NCI-H1436 treated with DMSO at 0.1 percent for 48 hours (cell line): ENCODE data around the gene EML6.

Source experiments
- DNase-seq: peaks from one replicate; lab custom pipeline; 2025; lab: John Stamatoyannopoulos, UW

Gene EML6

DNA sequence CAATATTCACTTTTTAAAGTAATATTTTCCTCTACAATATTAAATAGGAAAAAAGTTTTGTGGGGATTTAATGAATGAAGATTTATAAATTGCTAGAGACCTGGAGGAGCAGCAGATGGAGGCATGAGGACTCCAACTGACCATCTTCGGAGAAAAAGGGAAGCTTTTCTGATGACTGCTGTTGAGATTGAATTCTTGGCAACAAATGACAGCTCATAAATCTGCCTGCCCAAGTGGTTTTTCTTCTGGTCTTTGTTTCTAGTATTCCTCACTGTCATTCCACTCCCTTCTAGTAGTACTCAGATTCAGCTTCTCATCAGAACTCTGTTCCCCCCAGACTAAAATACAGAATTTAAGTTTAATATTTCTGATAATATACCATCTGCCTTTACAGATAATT is 157.0 kb downstream of the EML6 start:
- DNase-seq: no peak

DNA sequence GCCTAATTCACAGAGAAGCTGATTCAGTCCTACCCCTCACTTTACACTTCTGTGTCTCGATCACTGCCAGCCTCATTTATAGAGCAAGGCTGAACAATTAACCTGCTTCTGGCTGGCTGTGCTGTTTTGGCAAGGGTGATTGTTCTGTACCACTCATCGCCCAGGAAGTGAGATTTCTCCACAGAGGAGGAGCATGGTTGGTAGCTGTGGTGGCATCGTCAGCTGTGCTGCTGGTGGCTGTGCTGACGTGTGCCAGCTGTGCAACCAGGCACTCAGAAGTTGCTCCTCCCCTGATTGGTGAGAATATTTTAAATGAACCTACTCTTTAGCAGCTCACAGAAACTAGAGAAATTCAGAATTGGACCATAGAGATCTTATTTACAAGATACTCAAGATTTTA is 158.3 kb downstream of the EML6 start:
- no peak for DNase-seq

DNA sequence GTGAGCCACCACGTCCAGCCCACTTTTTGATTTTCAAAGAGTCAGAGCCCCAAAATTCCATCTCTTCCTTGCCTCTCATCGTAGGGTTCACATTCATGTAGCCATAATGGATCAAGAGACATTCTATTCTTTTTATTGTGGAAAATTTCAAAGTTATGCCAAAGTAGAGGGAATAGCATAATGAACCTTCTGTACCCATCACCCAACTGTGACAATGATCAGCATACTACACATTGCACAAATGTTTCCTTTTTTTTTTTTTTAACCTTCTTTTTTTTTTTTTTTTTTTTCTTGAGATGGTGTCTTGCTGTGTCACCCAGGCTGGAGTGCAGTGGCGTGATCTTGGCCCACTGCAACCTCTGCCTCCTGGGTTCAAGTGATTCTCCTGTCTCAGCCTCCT is 162.4 kb downstream of the EML6 start:
- no peak for DNase-seq

DNA sequence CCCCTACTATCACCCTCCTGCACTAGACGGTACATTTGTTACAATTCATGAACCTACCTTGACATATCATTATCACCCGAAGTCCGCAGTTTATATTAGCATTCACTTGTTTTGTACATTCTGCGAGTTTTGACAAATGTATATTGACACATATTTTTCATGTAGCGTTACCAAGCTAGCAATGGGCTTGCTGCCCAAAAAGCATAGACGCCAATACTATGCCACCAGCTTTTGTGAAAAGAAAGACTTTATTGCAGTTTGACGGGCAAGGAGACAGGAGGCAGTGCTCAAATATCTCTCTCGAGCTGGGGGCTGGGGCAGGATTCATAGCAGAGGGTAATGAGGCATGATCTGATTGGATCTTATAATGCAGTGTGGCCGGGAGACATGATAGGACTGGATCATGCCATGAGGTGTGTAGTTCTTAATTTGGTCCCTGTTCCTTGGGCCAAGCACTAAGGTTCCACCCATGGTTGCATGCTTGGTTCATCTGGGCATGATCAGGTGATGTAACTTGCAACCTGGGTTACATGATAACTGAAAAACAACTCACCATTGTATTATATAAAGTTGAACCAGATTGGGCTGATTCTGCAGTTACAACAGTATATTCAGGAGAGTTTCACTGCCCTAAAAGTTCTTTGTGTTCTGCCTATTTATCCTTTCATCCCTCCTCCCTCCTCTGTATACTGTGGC is 164.5 kb downstream of the EML6 start:
- no peak for DNase-seq

DNA sequence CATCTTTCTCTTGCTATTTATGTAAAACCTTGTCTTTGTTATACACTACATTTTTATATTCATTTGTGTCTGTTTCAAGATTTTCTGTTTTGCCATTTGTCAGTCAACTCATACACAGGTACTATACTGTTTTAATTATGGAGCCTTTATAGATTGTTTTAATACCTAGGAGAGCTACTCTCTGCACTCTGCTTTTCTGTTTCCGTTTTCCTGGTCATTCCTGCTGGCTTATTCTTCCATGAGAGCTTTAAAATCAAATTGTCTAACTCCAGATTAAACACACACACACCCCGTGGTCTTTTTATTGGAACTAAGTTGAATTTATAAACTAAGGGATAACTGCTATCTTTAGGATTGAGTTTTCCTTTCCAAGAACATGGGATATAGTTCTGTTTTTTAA is 165.6 kb downstream of the EML6 start:
- no peak for DNase-seq

DNA sequence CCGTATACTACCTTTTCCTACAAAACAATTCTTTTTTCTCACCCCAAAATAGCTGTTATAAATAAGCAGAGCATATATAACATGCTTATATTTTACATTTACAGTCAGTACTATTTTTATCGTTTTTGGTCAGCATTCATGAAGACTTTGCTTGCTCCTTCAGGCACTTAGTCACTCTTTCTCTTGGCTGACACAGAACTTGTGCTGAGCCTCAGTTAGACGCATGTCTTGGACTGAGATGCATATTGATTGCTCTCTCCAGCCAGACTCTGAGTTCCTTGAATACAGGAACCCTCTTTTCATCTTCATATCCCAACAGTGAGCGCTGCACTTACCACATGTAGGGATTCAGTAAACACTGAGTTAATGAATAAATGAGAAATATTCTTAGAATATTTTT is 168.4 kb downstream of the EML6 start:
- DNase-seq: no peak

DNA sequence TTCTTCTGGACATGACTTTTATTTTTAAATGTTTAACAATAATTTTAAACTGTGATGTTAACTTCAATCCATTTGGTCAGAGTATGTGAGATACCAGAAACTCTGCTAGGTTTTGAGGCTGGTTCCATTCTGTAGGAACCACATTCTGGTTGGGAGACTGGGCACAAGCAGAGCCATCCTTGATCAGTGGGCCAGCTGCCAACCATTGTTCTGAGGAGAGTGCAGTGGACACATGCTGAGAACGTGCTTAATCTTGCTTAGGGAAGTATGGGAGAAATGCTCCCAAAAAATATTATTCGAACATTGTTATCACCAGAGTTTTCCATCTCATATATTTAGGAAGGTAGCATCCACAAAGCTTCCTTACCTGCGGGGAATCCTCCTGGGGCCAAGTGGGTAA is 171.0 kb downstream of the EML6 start:
- no peak for DNase-seq

DNA sequence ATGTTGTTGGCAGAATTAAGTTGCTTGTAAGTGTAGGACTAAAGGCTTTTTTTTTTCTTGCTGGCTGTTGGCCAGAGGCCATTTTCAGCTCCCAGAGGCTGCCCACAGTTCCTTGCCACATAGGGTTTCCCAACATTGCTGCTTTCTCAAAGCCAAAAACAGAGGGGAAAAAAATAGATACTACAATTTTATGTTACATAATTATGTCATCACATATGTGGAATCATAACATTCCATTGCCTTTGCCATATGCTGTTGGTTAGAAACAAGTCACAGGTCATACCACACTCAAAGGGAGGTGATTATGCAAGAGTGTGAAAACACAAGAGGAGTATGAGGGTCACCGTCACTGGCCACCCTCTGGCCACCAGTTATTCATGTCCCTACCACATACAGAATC is 172.3 kb downstream of the EML6 start:
- no peak for DNase-seq

DNA sequence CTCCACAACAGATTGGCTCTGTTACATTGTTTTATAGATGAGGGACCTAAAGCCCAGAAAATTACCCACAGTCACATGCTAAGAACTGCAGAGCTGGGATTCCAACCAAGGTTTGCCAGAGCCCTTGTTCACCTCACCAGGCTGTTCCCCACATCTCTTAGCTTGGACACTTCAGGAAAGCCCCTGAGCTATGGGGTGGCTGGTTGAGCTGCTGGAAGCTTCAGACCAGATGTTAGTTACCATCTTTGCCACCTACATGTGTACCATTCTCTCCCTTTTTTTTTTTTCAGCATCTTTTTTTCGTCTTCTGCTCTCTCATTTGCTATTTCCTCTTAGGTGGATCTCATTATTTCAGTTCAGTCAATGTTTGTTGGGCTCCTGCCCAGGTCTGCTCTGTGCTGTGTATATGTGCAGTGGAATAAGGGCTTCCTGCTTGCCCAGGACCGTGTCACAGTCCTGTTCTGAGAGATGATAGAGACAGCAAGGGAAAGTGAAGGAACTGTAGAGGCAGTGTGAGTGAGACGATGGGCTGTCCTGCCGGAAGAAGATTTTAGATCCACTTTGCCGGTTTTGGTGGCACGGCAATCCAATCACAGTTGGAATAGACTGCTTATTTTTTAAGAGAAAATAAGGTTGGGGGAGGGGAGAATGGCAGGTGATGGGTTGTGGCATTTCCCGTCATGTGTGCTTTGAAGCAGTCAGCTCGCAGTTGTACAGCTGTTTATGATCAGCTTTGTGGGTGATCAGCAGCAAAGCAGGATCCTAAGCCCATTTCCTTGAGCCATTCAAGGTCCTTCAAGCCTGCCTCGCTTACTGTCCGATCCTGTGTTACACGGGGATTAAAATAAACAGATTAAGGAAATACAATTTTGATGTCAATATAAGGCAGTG is 174.2 kb downstream of the EML6 start:
- no peak for DNase-seq

DNA sequence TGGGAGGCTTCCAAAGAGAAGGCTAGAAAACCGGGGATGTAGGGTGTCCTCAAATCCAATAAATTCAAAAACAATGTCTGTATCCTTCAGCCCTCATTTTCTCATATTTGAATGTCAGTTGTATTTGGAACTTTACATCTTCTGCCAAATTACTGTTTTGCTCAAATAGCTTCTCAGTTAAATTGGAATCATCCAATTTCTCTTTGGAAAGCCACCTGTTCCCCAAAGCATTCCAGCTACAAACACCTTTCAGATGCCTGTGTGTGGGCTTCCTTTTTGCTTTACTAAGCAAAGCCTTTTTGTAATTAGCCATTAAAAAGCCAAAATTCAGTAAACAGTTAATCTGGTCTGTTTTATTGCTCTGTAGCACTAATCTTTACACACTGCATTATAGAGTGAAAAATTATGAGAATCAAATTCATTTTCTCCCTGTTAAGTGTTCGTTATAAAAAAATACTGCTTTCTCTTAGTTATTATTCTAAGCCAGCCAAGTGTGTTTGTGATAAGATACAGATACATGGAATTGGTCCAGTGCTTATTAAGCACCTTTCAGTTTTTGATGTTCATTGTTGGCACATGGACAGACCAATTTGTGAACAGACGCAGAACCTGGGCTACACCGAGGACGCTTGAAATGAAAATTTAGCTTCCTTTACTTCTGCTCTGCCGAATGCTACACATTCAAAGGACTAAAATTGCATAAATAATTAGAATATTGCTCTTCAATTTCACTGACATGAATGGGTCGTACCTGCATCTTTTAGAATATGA is 175.2 kb downstream of the EML6 start:
- DNase-seq: no peak

DNA sequence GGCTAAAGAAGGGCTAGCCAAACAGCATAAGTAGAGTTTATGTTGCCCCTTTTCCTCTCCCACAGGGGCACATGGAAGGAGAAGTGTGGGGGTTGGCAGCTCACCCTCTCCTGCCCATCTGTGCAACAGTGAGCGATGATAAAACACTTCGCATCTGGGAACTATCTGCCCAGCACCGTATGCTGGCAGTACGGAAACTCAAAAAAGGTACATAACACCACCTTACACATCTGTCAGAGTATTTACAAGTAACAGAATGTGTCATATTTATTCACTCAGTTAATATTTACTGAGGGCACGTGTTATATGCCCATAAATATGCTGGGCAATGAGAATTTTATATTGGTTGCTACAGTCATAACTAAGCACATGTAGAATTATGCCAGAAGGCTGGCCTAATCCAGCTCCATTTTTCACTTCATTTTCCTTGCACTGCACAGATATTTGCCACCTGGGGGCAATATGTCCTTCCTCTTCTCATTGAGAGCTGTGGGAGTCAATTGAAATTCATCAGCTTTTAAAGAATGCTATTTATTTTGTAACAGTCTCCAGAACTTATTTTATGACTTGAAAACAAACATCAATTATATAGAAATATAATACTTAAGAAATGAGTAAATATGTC is 176.2 kb downstream of the EML6 start:
- no peak for DNase-seq

DNA sequence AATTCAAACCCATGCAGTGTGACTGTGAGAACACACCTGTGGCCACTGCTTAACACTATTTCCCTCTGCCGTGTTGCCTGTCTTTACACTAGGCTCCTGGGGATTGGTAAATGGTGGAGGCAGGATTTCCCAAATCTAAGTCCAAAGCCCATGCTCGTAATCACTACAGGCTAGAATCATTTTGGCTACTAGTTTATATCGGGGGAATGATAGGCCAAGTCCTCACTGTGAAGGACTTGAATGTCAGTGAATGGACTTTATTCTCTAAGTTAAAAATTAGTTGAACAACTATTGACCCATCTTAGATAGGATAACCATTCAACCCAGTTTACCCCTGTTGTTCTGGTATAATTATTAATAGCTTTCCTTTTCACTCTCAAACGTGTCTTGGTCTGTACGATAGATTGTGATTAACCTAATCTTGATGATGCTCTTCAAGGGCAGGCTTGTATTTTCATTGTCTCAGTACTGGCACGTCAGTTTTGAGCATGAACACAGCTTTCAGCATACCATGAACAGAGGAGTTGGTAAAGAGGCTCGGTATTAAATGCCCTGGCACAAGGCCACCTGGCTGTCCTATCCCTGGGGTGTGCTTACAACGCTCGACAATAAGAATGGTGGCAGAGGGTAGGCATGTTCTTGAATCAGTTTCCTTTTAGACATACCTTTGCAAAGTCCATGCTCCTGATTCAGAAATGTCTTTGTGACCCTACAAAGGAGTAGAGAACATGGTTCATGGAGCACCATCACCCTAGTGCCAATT is 177.9 kb downstream of the EML6 start:
- no peak for DNase-seq

DNA sequence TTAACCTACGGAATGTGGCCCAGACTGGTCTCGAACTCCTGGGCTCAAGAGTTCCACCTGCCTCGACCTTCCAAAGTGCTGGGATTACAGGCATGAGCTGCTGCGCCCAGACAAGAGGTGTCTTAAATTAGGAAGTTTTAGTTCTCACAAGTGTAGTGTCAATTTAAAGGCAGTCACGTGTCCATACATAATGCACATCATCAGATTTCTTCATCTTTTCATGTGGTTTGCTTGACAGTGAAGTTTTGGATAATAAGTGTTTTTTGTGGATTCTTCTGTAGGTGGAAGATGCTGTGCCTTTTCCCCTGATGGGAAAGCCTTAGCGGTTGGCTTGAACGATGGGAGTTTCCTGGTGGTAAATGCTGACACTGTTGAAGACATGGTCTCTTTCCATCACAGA is 179.3 kb downstream of the EML6 start:
- no peak for DNase-seq

DNA sequence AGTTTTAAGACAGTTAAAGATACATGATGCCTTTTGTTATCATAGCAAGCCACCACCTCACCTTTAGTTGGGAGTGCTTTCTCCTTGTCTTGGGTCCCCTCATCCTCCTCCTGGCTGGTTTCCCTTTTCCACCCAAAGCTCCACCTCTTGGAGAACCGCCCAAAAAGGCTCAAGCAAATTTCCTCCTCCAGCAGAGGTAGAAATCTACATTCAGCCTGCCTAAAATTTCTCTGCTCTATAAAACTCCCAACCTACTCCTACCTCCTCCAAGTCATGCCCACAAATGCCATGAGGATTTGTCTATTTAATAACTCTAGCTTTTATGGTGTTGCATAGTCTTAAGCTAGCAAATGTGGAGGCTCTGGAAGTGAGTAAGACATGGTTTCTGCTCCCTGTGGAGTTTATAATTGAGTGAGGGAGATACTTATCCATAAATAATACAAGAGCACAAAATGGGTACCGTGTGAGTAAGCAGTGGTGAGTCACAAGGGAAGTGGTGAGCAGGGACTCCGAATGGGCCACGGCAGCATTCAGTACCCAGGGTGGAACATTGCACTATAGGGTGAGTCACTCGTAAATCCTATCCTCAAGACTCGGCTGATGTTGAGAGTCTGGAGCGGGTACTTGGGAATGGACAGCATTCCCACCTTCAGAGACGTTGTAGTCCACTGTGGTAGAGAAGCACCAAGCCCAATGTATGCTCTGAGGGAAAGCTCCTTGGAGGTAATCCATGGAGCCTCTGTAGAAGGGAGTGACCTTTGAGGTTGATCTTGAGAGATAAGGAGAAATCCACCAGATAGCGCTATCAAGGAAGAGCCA is 180.5 kb downstream of the EML6 start:
- no peak for DNase-seq

DNA sequence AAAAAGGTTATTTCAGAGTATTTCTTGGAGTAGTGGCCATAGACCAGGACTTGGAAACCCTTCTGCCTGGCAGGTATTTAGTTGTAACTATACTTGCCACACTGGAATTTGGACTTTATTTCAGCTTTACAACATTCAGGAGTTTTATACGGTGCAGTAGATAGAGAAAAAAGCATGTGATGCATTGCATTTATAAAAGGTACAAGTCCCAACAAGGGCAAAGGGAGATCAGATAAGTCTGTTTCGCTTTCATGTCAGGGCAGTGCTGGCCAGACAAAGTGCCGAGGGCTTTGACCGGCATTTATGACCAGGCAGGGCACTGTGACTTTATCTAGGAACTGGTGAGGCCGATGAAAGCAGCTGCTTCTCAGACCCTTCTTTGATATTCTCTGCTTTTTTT is 181.4 kb downstream of the EML6 start:
- DNase-seq: no peak

DNA sequence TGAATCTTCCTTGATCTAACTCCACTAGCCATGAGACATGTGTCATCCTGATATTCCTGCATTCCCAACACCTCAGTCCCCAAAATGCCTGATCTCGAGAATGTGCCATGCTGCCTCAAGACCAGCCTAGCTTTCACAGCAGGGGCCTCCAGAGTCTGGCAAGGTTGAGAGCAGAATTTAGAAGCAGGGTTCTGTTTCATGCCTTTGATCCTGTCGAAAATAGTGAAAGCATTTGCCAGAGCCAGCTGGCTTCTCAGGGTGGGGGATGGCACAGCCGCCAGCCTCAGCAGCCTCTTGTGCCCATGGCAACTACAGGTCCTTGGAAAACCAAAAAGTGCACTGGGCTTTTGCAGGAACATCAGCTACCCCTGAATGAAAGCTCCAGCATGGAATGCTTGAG is 183.3 kb downstream of the EML6 start:
- DNase-seq: no peak

DNA sequence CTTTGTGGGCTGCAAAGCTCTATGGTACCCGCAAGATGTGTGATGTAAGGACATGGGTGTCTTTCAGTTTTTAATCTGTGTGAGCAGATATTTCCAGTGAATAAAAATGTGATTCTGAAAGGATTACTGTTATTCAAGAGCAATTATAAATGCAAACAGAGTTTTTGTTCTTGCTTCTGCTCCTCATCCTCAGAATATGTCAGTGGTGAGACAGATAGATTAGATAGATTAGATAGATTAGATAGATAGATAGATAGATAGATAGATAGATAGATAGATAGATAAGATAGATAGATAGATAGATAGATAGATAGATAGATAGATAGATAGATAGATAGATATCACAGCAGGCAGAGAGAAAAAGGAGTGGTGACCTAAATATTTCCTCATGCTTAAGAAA is 184.2 kb downstream of the EML6 start:
- DNase-seq: no peak

DNA sequence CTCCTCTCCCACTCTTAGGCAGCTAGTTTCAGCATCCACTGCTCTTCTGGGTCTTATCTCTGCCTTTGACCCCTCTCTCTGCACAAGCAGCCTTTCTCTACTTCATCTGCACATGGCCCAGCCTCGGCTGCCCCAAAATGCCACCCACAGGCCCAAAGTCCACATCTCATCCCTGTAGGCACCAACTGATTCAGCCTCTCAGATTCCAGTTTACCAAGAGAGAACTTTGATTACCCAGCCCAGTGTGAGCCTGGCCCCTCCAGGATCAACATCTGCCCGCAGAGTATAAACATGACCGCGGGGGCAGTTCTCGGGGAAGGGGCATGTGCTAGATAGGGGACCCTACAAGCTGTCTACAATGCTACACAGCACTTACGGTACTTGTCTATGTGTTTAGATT is 185.1 kb downstream of the EML6 start:
- DNase-seq: no peak

DNA sequence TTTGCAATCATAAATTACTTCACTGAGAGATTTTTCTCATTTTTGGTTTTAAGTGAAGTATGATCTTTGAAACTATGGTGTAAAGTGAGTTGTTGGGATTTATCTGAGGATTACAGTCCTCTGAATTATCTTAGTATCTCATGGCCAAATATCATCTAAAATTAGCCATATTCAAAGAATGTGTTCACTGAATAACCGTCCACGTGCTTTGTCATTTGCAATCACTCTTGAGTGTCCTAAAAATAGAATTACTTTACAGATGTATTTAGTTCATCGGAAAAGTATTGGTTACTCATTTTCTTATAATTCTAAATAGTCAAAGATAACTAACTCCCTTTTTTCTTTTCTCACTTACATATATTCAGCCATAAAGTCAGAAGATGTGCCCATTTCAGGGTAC is 185.5 kb downstream of the EML6 start:
- DNase-seq: no peak

DNA sequence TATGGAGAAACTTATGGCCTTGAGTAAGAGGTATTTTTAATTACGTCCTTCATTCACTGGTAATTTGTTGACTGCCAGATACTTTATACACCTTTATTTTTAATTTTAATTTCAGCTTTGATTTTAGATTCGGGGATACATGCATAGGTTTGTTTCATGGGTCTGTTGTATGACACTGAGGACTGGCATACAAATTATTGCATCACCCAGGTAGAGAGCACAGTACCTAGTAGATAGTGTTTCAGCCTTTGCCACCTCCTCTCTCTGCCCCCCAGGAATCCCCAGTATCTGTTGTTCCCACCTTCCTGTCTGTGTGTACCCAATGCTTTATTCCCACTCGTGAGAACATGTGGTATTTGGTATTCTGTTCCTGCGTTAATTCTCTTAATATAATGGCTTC is 188.8 kb downstream of the EML6 start:
- no peak for DNase-seq

DNA sequence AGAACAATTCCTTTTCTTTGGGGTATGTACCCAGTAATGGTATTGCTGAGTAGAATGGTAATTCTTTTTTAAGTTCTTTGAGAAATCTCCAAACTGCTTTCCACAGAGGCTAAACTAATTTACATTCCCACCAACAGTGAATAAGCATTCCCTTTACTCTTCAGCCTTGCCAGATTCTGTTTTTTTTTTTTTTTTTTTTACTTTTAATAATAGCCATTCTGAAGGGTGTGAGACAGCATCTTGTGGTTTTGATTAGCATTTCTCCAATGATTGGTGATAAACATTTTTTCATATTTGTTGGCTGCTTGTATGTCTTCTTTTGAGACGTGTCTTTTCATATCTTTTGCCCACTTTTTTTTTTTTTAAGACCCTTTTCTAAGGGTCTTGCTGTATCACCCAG is 189.4 kb downstream of the EML6 start:
- no peak for DNase-seq
